Peyer's patch (tissue), 4 donors: Measurements from ENCODE around the gene GPSM3. TPM values are rescaled to one million over a fixed set of nuclear protein-coding genes. Genes with fewer than 3 reads are reported as not detected.

ENCODE experiments used
- DNase-seq, 3 donors: peaks; one replicate each; pipeline ENCODE4 v3.0.0-alpha.2; 2017 to 2019
- H3K27ac ChIP-seq, 4 donors: fragments of 200-600 bp; sonication (generic); one replicate each; pipeline ENCODE4 v1.5.1; 2016 to 2019
- H3K27me3 ChIP-seq, 2 donors: fragments of 200-600 bp; sonication (generic); one replicate each; pipeline ENCODE4 v1.5.1; 2019
- H3K36me3 ChIP-seq, 3 donors: fragments of 200-600 bp; sonication (generic); one replicate each; pipeline ENCODE4 v1.5.1; 2016 to 2019
- H3K4me1 ChIP-seq, 4 donors: fragments of 200-600 bp; sonication (generic); one replicate each; pipeline ENCODE4 v1.5.1; 2016 to 2019
- H3K4me3 ChIP-seq, 4 donors: fragments of 200-600 bp; sonication (generic); 1 replicate in 3 of 4; 2 replicates in 1 of 4; pipeline ENCODE4 v1.5.1; 2016 to 2019; ENCODE audit warnings: mild to moderate bottlenecking in 1 of 4
- H3K9me3 ChIP-seq, 4 donors: fragments of 200-600 bp; sonication (generic); one replicate each; pipeline ENCODE4 v1.5.1; 2016 to 2019; ENCODE audit warnings: mild to moderate bottlenecking in 1 of 4
- POLR2A ChIP-seq, 2 donors: fragments of 450-650 bp; IDR thresholded peaks; one replicate each; pipeline ENCODE4 v1.5.1; 2017; ENCODE audit warnings: antibody characterized with exemption in 2 of 2, mild to moderate bottlenecking in 2 of 2, moderate library complexity in 2 of 2
- total RNA-seq, 4 donors: library from RNA; depleted of rRNA; stranded (reverse); fragments of >200 nt; gene quantifications; one replicate each; pipeline ENCODE4 v1.1.0, GENCODE V29; 2016
- TF ChIP-seq, protein P1 (sequence below), 6 experiments: fragments of 450-650 bp in 4 of 6; fragments of 200-600 bp in 2 of 6; sonication (generic) in 1 of 6; IDR thresholded peaks; one replicate each; pipeline ENCODE4 v1.5.1; 2017 to 2019; ENCODE audit warnings: antibody characterized with exemption in 6 of 6, mild to moderate bottlenecking in 3 of 6, moderate library complexity in 1 of 6

GPSM3 gene
- total RNA-seq, 4 donors from 2014 or later = 5.3 to 38.8 (median 10.3) TPM

DNA sequence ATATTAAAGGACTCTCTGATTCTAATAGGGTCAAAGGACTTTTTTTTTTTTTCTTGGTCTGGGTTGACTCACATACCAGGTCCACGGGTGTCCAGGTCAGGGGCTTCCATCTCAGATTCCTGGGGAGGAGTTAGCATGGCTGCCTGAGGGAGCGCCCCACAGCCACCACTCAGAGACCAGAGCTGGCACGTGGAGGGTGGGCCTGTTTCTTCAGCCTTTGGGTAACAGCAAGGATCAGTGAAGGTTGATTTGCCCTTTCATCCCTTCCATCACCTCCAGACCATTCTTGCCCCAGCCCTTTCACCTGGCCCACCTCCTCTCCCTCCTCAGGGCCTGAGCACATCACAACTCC lies 5.9 kb upstream of the GPSM3 start:
- TF ChIP-seq, protein P1, sequence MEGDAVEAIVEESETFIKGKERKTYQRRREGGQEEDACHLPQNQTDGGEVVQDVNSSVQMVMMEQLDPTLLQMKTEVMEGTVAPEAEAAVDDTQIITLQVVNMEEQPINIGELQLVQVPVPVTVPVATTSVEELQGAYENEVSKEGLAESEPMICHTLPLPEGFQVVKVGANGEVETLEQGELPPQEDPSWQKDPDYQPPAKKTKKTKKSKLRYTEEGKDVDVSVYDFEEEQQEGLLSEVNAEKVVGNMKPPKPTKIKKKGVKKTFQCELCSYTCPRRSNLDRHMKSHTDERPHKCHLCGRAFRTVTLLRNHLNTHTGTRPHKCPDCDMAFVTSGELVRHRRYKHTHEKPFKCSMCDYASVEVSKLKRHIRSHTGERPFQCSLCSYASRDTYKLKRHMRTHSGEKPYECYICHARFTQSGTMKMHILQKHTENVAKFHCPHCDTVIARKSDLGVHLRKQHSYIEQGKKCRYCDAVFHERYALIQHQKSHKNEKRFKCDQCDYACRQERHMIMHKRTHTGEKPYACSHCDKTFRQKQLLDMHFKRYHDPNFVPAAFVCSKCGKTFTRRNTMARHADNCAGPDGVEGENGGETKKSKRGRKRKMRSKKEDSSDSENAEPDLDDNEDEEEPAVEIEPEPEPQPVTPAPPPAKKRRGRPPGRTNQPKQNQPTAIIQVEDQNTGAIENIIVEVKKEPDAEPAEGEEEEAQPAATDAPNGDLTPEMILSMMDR (IDR thresholded peaks at IDR 0.05) = no peak
- TF ChIP-seq POLR2A (IDR thresholded peaks at IDR 0.05) = no peak
- Histone ChIP-seq H3K4me1 (peaks cover 1 to 17% (median 3%) of the 10 kb centered on the region in 4 donors), H3K27ac (no peak overlapping the region), H3K27me3 (no peaks in the 10 kb centered on the region), H3K4me3 (no peak overlapping the region), H3K36me3 (no peaks in the 10 kb centered on the region), H3K9me3 (no peaks in the 10 kb centered on the region)
- DNase-seq = no peak

DNA sequence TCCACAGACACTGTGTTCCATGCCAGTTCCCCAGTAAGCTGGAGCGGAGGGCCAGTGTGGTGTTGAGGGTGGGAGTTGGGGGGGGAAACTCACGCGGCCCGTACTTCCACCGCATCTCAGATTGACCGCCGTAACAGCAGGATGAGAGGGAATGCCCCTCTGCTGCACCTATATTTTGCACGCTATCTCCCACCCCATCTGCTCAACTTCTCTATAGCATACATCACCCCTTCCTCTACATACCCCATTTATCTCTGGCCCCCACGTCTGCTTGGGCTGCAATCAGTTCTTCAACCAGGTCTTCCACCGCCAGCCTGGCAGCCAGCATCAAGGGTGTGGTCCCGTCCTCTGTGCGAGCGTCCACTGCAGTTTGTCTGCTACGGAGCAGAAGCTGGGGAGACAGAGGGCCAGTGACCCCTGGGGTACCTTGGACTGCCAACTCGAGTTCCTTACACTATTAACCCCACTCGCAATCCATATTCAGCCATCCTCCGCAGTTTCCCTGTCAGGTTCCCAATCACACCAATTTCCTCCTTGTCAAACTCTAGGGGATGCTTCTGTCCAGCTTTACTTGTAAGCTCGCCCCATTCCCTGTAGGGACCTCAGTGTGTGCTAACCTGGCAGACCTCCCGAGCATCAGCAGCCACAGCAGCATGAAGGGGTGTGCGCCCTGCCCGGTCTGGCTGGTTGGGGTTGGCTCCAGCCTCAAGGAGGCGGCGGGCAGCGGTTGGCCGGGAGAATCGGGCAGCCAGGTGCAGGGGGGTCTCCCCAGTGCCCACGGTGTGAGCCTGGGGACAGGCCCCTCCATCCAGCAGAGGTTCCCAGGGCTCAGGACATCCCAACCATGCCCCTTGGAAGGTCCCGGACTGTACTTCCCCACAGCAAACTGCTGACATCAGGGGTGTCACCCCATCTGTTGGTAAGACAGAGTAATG lies 4.5 kb upstream of the GPSM3 start:
- peak in 1 of 3 donors; percentile 65 for DNase-seq
- TF ChIP-seq, protein P1 (IDR thresholded peaks at IDR 0.05) = no peak
- TF ChIP-seq POLR2A (IDR thresholded peaks at IDR 0.05) = no peak
- H3K36me3 ChIP-seq = no peaks in the 10 kb centered on the region

DNA sequence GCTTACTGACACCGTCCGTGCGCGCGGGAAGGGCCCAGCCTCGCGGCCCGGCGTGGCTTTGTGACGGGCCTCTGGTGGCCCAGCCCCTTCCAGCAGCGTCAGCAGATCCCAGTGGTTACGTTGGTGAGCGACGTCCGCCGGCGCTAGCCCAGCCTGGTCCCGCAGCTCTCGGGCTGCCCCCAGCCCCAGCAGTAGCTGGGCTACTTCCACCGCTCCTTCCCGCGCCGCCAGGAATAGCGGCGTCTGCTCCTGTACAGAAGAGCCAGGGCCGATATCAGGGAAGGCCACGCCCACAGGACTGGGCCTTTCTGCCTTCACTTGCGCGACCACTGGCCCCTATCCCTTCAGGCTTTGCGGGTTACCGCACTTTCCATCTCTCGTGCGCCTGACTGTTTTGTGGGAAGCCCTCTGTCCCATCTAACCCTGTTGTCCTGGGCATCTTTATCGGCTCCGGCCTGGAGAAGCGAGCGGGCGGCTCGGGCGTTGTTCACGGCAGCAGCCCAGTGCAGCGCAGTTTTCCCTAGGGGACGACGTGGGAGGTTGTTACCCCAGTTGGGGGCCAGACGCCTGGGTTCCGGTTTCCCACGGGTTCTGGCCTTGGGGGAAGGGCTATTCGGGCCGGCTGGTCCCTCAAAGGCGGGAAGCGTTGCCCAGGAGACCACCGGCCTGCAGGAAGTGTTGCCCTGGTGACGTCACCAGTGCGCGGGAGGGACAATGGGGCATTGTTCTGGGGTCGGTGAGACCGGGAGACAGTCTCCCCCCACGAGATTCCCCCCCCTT lies 3.6 kb upstream of the GPSM3 start:
- TF ChIP-seq POLR2A (IDR thresholded peaks at IDR 0.05) = peak; percentile 98
- TF ChIP-seq, protein P1 (IDR thresholded peaks at IDR 0.05) = no peak
- Histone ChIP-seq H3K9me3 (no peaks in the 10 kb centered on the region), H3K4me1 (peaks cover 3 to 33% (median 8%) of the 10 kb centered on the region in 4 donors), H3K4me3 (peak overlapping the region; percentile 69 to 80 (median 74)), H3K27me3 (no peaks in the 10 kb centered on the region), H3K36me3 (no peaks in the 10 kb centered on the region), H3K27ac (peak overlapping the region; percentile 94 to 99 (median 98))
- DNase-seq = peak; percentile 85 to 94 (median 92)

More for the DNA sequence above, 4.5 kb upstream of the GPSM3 start:
- Histone ChIP-seq H3K9me3 (no peaks in the 10 kb centered on the region), H3K4me3 (peak overlapping the region; percentile 69 to 80 (median 74)), H3K27ac (peak overlapping the region; percentile 94 to 99 (median 98)), H3K27me3 (no peaks in the 10 kb centered on the region), H3K4me1 (peaks cover 3 to 24% (median 6%) of the 10 kb centered on the region in 4 donors)

DNA sequence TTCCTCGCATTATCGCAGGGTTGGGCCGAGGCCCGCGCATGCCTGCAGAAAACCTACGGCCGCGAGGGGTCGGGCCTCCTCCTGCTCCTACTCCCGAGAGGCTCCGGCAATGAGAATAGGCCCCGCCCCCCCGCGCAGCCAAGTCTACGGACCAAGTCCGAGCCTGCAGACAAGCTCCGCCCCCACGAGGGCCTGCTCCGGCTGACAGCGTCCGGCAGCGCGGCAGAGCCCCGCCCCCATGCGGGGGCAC lies 3.1 kb upstream of the GPSM3 start:
- Histone ChIP-seq H3K27ac (peak overlapping the region; percentile 94 to 99 (median 98)), H3K9me3 (no peaks in the 10 kb centered on the region), H3K4me3 (peak overlapping the region; percentile 69 to 80 (median 74)), H3K4me1 (peaks cover 3 to 38% (median 8%) of the 10 kb centered on the region in 4 donors), H3K27me3 (no peaks in the 10 kb centered on the region), H3K36me3 (no peaks in the 10 kb centered on the region)
- peak; percentile 100 for DNase-seq
- TF ChIP-seq, protein P1 (IDR thresholded peaks at IDR 0.05) = peak; percentile 56 to 82 (median 67)
- TF ChIP-seq POLR2A (IDR thresholded peaks at IDR 0.05) = no peak

DNA sequence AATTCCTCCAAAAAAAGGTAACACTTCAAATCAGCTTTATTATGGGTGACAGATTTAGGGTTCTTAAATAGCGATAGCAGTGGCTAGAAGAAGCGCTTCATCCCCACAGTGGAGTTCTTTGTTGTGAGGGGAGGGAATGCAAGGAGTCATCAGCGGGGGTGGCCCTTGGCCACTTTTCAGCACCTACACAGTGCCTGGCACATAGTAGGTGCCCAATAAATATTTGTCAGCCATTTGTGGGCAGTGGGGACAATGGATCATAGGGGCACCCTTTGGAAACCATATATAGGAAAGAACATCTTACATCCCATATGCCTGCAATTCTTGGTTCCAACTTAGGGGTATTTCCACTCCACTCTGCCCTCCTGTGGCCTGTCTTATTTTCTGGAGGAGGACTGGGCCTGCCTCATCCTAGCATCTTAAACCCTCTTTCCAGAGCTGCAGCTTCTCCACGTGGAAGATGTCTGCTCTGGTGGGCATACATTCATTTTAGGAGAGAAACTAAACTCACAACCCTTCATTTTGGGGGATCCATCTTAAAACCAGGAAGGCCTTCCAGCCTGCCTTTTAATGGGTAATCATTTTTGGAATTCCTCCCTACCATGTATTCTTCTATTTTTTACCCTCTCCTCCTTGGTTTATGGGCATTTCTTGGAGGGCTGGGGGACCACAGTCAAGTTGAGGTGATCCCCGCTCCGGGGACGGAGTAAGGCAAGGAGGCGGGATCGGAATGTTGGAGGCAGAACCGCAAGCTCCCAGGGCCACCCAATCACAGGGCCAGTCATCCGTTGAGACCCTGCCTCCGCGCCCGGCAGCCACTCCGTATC lies 2.6 kb upstream of the GPSM3 start:
- TF ChIP-seq, protein P1 (IDR thresholded peaks at IDR 0.05) = peak in 5 of 6 experiments; percentile 4 to 77 (median 70)
- peak; percentile 48 to 82 for TF ChIP-seq POLR2A (IDR thresholded peaks at IDR 0.05)
- Histone ChIP-seq H3K27me3 (no peaks in the 10 kb centered on the region), H3K4me3 (peak overlapping the region; percentile 44 to 80 (median 62)), H3K4me1 (peaks cover 3 to 40% (median 8%) of the 10 kb centered on the region in 4 donors), H3K27ac (peak overlapping the region; percentile 80 to 98 (median 91)), H3K36me3 (no peaks in the 10 kb centered on the region), H3K9me3 (no peaks in the 10 kb centered on the region)
- peak in 1 of 3 donors; percentile 40 for DNase-seq
